Ovary (tissue), 3 donors: ENCODE results near the gene TRIP13.

ENCODE experiments used
- CTCF ChIP-seq, 3 donors: fragments of 450-650 bp in 2 of 3; fragments of 200-600 bp in 1 of 3; IDR thresholded peaks; one replicate each; pipeline versions ENCODE4 v1.5.1 to v1.8.0; 2016 to 2022; ENCODE audit warnings: antibody characterized with exemption in 3 of 3, mild to moderate bottlenecking in 1 of 3
- EP300 ChIP-seq: sonication (generic); formaldehyde crosslinking; IDR thresholded peaks from one replicate; pipeline ENCODE4 v1.6.1; 2017; ENCODE audit warnings: antibody characterized with exemption
- POLR2A ChIP-seq: fragments of 450-650 bp; IDR thresholded peaks from one replicate; pipeline ENCODE4 v1.6.1; 2017; ENCODE audit warnings: antibody characterized with exemption, mild to moderate bottlenecking, moderate library complexity
- donor health status: DM: no; HTN: no; CAD: no.

GRCh38 chr5:893137-893506 is 438 bp downstream of the TRIP13 start:
- TF ChIP-seq CTCF (IDR thresholded peaks at IDR 0.05): no peak
- TF ChIP-seq POLR2A: no peak
- no peak for TF ChIP-seq EP300
